Mucosa of descending colon (tissue), 3 donors: ENCODE results near the gene NELL1. TPM values are rescaled to one million over a fixed set of nuclear protein-coding genes. Genes with fewer than 3 reads are reported as not detected.

Experiments used
- ATAC-seq: fragments of 200-7000 bp; cut with Tn5 transposase; one replicate; pipeline ENCODE4 v1.9.1; 2020; ENCODE audit warnings: mild to moderate bottlenecking, moderate library complexity
- DNase-seq, 3 donors: peaks; one replicate each; pipeline ENCODE4 v3.0.0-alpha.2; 2020
- H3K36me3 ChIP-seq: fragments of 200-600 bp; one replicate; pipeline ENCODE4 v1.8.0; 2021; ENCODE audit warnings: low read depth, mild to moderate bottlenecking
- H3K4me1 ChIP-seq: fragments of 200-600 bp; one replicate; pipeline ENCODE4 v1.8.0; 2021; ENCODE audit warnings: low read depth, mild to moderate bottlenecking
- H3K4me3 ChIP-seq: fragments of 200-600 bp; one replicate; pipeline ENCODE4 v1.8.0; 2021; ENCODE audit warnings: mild to moderate bottlenecking
- H3K9me3 ChIP-seq: fragments of 200-600 bp; one replicate; pipeline ENCODE4 v1.8.0; 2021; ENCODE audit warnings: mild to moderate bottlenecking
- intact Hi-C, 2 donors: fragments of 100-400 bp; cut with DNase I in 1 of 2; cut with micrococcal nuclease in 1 of 2; formaldehyde crosslinking; loops; one replicate each; pipeline versions ENCODE4 v1.11.0 to v1.11.1; 2022; cut with DNase I, micrococcal nuclease
- total RNA-seq, 3 donors: library from RNA; stranded (reverse); fragmentation: NEBNext Ultra II Directional in 2 of 3; extraction: Animal tissue kit (Norgen Biotek cat#: 25700) in 2 of 3; gene quantifications; one replicate each; pipeline versions ENCODE4 v1.2.1 to v1.2.4, GENCODE V29; 2021 to 2023
- TF ChIP-seq, protein P1 (sequence below): fragments of 200-600 bp; IDR thresholded peaks from one replicate; pipeline ENCODE4 v1.8.0; 2022; ENCODE audit warnings: antibody characterized with exemption, mild to moderate bottlenecking
- donor health status: DM: no; HTN: no; CAD: no; lungs with moderate emphysema.
- donor health status: DM: no; HTN: no; CAD: no.
- donor health status: DM: no; HTN: yes; CAD: no.

The NELL1 gene
- total RNA-seq, 3 donors from 2014 or later: 0.20 to 0.73 (median 0.31) TPM

DNA sequence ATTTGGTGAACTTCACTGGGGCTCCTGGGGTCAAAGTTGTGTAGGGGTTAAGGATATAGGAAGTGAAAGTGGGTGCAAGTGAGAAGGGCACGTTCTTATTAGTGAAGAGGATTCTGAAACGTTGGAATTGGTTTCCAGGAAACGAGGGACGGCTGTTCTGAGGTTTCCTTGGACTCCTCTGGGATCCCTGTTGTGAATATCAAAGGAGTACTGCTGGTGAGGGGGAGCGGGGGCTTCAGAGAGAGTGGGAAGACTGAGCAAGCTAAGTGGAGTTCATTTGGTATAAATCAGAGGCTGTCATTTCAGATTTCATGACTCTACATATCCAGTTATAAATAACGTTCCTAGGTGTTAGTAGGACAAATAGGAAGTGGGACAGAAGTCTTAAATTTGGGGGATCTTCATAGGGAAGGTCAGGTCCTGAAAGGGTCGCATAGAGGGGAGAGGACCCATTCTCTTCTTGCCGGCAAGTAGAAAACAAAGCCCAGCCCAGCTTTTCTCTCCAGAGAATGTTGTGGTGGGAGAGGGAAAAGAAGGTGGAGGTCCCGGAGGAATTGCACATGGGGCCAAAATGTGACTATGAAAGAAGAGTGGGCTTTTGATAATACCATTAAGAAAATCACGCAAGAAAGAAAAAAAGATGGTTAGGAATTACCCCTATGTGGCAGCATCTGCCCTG lies 1.1 kb upstream of the NELL1 start:
- peaks cover 3% of the 10 kb centered on the region for H3K4me1 ChIP-seq
- no peaks in the 10 kb centered on the region for H3K36me3 ChIP-seq
- ATAC-seq (no peak), DNase-seq (no peak)
- no peaks in the 10 kb centered on the region for H3K9me3 ChIP-seq
- TF ChIP-seq, protein P1, sequence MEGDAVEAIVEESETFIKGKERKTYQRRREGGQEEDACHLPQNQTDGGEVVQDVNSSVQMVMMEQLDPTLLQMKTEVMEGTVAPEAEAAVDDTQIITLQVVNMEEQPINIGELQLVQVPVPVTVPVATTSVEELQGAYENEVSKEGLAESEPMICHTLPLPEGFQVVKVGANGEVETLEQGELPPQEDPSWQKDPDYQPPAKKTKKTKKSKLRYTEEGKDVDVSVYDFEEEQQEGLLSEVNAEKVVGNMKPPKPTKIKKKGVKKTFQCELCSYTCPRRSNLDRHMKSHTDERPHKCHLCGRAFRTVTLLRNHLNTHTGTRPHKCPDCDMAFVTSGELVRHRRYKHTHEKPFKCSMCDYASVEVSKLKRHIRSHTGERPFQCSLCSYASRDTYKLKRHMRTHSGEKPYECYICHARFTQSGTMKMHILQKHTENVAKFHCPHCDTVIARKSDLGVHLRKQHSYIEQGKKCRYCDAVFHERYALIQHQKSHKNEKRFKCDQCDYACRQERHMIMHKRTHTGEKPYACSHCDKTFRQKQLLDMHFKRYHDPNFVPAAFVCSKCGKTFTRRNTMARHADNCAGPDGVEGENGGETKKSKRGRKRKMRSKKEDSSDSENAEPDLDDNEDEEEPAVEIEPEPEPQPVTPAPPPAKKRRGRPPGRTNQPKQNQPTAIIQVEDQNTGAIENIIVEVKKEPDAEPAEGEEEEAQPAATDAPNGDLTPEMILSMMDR: no peak
- intact Hi-C loops: no loop called here
- H3K4me3 ChIP-seq: no peak overlapping the region

DNA sequence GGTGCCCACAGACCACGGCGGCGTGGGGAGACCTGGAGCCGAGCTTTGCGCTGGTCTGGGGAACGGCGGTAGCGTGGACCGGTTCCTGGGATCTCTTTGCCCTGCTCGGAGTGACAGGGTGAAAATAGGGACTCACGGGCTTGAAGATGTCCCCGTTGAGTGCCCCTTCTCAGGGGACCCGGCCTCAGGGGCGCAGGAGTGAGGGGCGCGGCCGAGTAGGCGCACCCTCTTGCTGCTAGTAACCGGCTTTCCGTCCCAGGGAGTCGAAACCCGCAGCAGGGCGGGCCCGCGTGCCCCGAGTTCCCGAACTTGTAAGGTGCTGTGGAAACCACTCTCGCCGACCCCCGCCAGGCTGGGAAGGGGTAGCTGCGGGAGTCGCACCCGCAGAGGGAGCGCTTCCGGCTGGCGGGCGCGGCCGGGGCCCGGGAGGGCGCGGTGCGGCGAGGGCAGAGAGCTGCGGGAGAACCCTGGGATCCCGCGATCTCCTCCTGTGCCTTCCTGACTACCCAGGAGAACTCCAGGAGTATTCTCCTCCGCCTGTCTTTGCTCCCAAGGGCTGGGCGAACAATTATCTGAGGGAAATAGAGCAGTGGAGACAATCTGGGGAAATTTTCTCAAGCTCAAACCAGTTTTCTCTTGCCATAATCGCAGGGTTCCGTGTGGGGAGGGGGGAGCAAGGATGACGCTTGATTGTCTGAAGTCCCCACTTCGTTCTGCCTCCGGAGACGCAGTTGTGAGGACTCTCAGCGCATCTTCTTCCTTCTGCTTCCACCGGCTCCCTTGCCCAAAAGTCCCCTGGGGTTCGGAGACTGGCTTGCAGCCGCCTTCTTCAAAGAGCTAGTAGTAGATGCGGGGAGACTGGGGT lies 666 bp downstream of the NELL1 start:
- Histone ChIP-seq H3K4me3 (no peak overlapping the region), H3K4me1 (peaks cover 3% of the 10 kb centered on the region), H3K36me3 (no peaks in the 10 kb centered on the region), H3K9me3 (no peaks in the 10 kb centered on the region)
- ATAC-seq (peak; percentile 13), DNase-seq (no peak)
- TF ChIP-seq, protein P1: no peak
- intact Hi-C loops: no loop called here

DNA sequence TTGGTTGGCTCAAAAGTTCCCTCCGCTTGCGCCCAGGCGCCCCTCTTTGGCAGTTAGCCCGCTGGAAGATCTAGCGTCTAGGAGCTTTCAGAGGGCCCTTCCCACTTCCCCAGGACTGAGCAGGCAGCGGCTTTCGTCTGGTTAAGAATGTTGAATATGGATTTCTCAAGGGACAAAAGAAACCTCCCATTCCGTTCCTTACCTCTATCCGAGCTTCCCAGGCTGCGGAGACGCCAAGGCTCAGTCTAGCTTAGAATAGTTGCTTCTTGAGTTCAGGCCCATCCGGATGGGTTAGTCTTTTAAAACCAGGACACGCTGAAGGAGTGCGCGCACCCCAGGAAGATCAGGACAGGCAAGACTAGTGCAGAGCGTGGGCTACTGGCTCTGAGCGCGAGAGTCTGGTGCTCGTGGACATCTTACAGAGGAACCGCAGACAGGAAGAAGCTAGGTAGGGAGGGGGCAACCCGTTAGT lies 1.6 kb downstream of the NELL1 start:
- ATAC-seq: no peak
- intact Hi-C loops: no loop called here
- no peak overlapping the region for H3K4me3 ChIP-seq
- TF ChIP-seq, protein P1: no peak
- H3K4me1 ChIP-seq: peaks cover 3% of the 10 kb centered on the region
- H3K9me3 ChIP-seq: no peaks in the 10 kb centered on the region
- no peak for DNase-seq
- H3K36me3 ChIP-seq: no peaks in the 10 kb centered on the region

DNA sequence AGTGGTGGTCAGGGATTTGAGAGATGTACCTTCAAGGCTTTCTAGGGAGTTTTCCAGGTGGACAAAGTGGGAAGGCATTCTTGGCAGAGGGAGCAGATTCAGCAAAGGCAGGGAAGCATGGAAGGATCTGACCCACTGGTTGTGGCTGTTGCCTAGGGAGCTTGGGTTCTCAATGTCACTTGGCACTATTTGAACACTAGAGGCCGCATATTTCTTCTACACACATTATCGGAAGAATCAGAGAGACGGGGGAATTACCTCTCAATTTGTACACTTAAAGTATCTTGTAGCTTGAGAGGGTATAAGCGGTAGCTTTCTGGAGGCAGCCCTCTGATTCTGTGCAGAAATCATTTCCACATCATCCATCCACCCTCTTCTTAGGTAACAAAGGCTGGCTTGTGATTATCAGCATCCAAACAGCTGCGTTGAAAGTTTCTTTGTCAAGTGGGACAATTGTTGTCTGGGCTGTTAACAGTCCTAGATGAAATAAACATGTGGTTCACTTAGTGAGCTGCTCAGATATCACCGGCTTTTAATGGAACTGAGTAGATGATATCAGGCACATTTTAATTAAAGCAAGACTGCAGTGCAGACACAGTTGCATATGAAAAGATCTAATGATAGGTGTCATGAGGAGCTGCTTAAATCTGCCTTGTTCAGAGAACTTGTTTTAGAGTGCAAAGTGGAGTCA lies 2.6 kb downstream of the NELL1 start:
- Histone ChIP-seq H3K9me3 (no peaks in the 10 kb centered on the region), H3K4me1 (peaks cover 3% of the 10 kb centered on the region), H3K4me3 (no peak overlapping the region), H3K36me3 (no peaks in the 10 kb centered on the region)
- DNase-seq (no peak), ATAC-seq (no peak)
- TF ChIP-seq, protein P1: no peak
- intact Hi-C loops: no loop called here

DNA sequence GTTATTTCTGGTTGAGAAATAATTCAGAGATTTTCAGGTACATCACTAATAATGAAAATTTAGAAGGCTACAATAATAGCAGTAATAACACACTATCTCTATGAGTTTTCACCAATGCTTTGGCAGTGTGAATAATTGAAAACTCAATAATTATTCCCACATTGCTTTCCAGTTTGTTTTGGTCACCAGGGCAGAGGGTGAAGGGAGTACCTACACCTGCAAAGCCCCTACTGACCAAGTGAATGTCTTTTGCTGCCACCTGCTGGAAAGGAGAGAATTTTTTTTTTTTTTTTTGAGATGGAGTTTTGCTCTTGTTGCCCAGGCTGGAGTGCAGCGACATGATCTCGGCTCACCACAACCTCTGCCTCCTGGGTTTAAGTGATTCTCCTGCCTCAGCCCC lies 3.2 kb downstream of the NELL1 start:
- H3K4me1 ChIP-seq: peaks cover 3% of the 10 kb centered on the region
- ATAC-seq (no peak), DNase-seq (no peak)
- TF ChIP-seq, protein P1: no peak
- no peak overlapping the region for H3K4me3 ChIP-seq
- no peaks in the 10 kb centered on the region for H3K9me3 ChIP-seq
- H3K36me3 ChIP-seq: no peaks in the 10 kb centered on the region
- intact Hi-C loops: no loop called here
